H9 (cell line): ENCODE measurements around the gene PCNX2. TPM values are rescaled to one million over a fixed set of nuclear protein-coding genes. Genes with fewer than 3 reads are reported as not detected.

Source experiments
- DNase-seq: peaks from one replicate; pipeline ENCODE4 v3.0.0-alpha.2; 2017
- H2AFZ ChIP-seq: one replicate; pipeline ENCODE4 v1.6.1; 2013; ENCODE audit warnings: mild to moderate bottlenecking, low read length, control low read depth, moderate library complexity
- H2AK5ac ChIP-seq: 2 replicates; pipeline ENCODE4 v1.6.1; 2013; ENCODE audit warnings: low read length, control low read depth, mixed read lengths; ENCODE audit not compliant: insufficient read length
- H2BK120ac ChIP-seq: one replicate; pipeline ENCODE4 v1.6.1; 2013; ENCODE audit warnings: low read depth, mild to moderate bottlenecking, low read length, control low read depth, inconsistent platforms; ENCODE audit not compliant: poor library complexity, severe bottlenecking
- H2BK12ac ChIP-seq: 2 replicates; pipeline ENCODE4 v1.6.1; 2013; ENCODE audit warnings: low read length, control low read depth, mixed read lengths, low read depth; ENCODE audit not compliant: insufficient read length
- H2BK15ac ChIP-seq: 2 replicates; pipeline ENCODE4 v1.6.1; 2013; ENCODE audit warnings: low read depth, low read length, control low read depth
- H2BK20ac ChIP-seq: one replicate; pipeline ENCODE4 v1.6.1; 2013; ENCODE audit warnings: low read depth, mild to moderate bottlenecking, low read length, control low read depth, inconsistent platforms; ENCODE audit not compliant: poor library complexity, severe bottlenecking
- H2BK5ac ChIP-seq: 2 replicates; pipeline ENCODE4 v1.6.1; 2013; ENCODE audit warnings: low read length, control low read depth, mixed read lengths; ENCODE audit not compliant: insufficient read length
- H3K14ac ChIP-seq: 2 replicates; pipeline ENCODE4 v1.6.1; 2013; ENCODE audit warnings: low read length, control low read depth; ENCODE audit not compliant: insufficient read depth
- H3K18ac ChIP-seq: 2 replicates; pipeline ENCODE4 v1.6.1; 2013; ENCODE audit warnings: low read depth, mild to moderate bottlenecking, mixed read lengths, low read length, control low read depth; ENCODE audit not compliant: insufficient read length
- H3K23ac ChIP-seq: 2 replicates; pipeline ENCODE4 v1.6.1; 2013; ENCODE audit warnings: low read length, control low read depth, mixed read lengths, low read depth; ENCODE audit not compliant: insufficient read length
- H3K23me2 ChIP-seq: 2 replicates; pipeline ENCODE4 v1.6.1; 2013; ENCODE audit warnings: low read depth, mild to moderate bottlenecking, mixed read lengths, low read length, control low read depth; ENCODE audit not compliant: insufficient read length, poor library complexity, severe bottlenecking
- H3K27ac ChIP-seq: 2 replicates; pipeline ENCODE4 v1.5.1; 2013; ENCODE audit warnings: low read length, control low read depth, mixed read lengths, low read depth; ENCODE audit not compliant: insufficient read length
- H3K27me3 ChIP-seq: 2 replicates; pipeline ENCODE4 v1.6.1; 2013; ENCODE audit warnings: low read length, control low read depth, inconsistent platforms; ENCODE audit not compliant: insufficient read depth
- H3K4ac ChIP-seq: 2 replicates; pipeline ENCODE4 v1.6.1; 2013; ENCODE audit warnings: low read depth, mild to moderate bottlenecking, control low read depth, inconsistent platforms, low read length, moderate library complexity
- H3K4me1 ChIP-seq: 2 replicates; pipeline ENCODE4 v1.6.1; 2013; ENCODE audit warnings: low read length, control low read depth, inconsistent platforms; ENCODE audit not compliant: insufficient read depth
- H3K4me2 ChIP-seq: 2 replicates; pipeline ENCODE4 v1.6.1; 2013; ENCODE audit warnings: low read length, control low read depth, mixed read lengths; ENCODE audit not compliant: insufficient read length, insufficient read depth
- H3K56ac ChIP-seq: 2 replicates; pipeline ENCODE4 v1.6.1; 2013; ENCODE audit warnings: low read depth, mild to moderate bottlenecking, mixed read lengths, low read length, control low read depth; ENCODE audit not compliant: insufficient read length
- H3K79me1 ChIP-seq: 2 replicates; pipeline ENCODE4 v1.6.1; 2013; ENCODE audit warnings: low read depth, mild to moderate bottlenecking, moderate library complexity, low read length, control low read depth, inconsistent platforms; ENCODE audit not compliant: insufficient read depth, poor library complexity, severe bottlenecking
- H3K79me2 ChIP-seq: 2 replicates; pipeline ENCODE4 v1.6.1; 2013; ENCODE audit warnings: low read length, control low read depth, inconsistent platforms; ENCODE audit not compliant: insufficient read depth
- H3K9ac ChIP-seq: 2 replicates; pipeline ENCODE4 v1.6.1; 2013; ENCODE audit warnings: low read length, control low read depth, mixed read lengths; ENCODE audit not compliant: insufficient read length; ENCODE audit errors: extremely low read depth
- H3K9me3 ChIP-seq: one replicate; pipeline ENCODE4 v1.6.1; 2013; ENCODE audit warnings: low read depth, low read length, inconsistent platforms; ENCODE audit not compliant: control insufficient read depth
- H3T11ph ChIP-seq: one replicate; pipeline ENCODE4 v1.6.1; 2013; ENCODE audit warnings: mild to moderate bottlenecking, low read length, control low read depth, inconsistent platforms
- H4K20me1 ChIP-seq: one replicate; pipeline ENCODE4 v1.6.1; 2013; ENCODE audit not compliant: control insufficient read depth, insufficient read length, insufficient read depth
- H4K5ac ChIP-seq: 2 replicates; pipeline ENCODE4 v1.6.1; 2013; ENCODE audit warnings: low read depth, mild to moderate bottlenecking, mixed read lengths, low read length, control low read depth; ENCODE audit not compliant: insufficient read length
- H4K8ac ChIP-seq: replicated peaks from 2 replicates; pipeline ENCODE4 v1.6.1; 2013; ENCODE audit warnings: low read length, control low read depth, mixed read lengths, low read depth; ENCODE audit not compliant: insufficient read length
- H4K91ac ChIP-seq: 2 replicates; pipeline ENCODE4 v1.6.1; 2013; ENCODE audit warnings: low read depth, mild to moderate bottlenecking, moderate library complexity, mixed read lengths, low read length, control low read depth; ENCODE audit not compliant: insufficient read length
- H3K27ac Mint-ChIP-seq, 3 experiments: 2 replicates in 2 of 3; 3 replicates in 1 of 3; pipeline ENCODE4 v1.8.0; 2020 to 2021; ENCODE audit warnings: mixed read lengths in 3 of 3, mild to moderate bottlenecking in 1 of 3, moderate library complexity in 1 of 3
- H3K27me3 Mint-ChIP-seq: 2 replicates; pipeline ENCODE4 v1.8.0; 2021; ENCODE audit warnings: low read depth, mild to moderate bottlenecking, moderate library complexity, mixed read lengths
- H3K36me3 Mint-ChIP-seq, 3 experiments: 2 replicates in 2 of 3; 3 replicates in 1 of 3; pipeline ENCODE4 v1.8.0; 2020 to 2021; ENCODE audit warnings: low read depth in 3 of 3, mixed read lengths in 3 of 3; ENCODE audit not compliant: insufficient read depth in 1 of 3
- H3K4me1 Mint-ChIP-seq, 2 experiments: 2 replicates each; pipeline ENCODE4 v1.8.0; 2020; ENCODE audit warnings: mixed read lengths in 2 of 2
- H3K4me3 Mint-ChIP-seq, 2 experiments: 2 replicates in 1 of 2; 3 replicates in 1 of 2; pipeline ENCODE4 v1.8.0; 2020 to 2021; ENCODE audit warnings: mild to moderate bottlenecking in 2 of 2, mixed read lengths in 2 of 2, moderate library complexity in 1 of 2
- H3K9me3 Mint-ChIP-seq, 2 experiments: 2 replicates in 1 of 2; 3 replicates in 1 of 2; pipeline ENCODE4 v1.8.0; 2020; ENCODE audit warnings: mild to moderate bottlenecking in 2 of 2, mixed read lengths in 2 of 2, moderate library complexity in 1 of 2
- CTCF ChIP-seq: fragments of 200-600 bp; sonication (generic); conservative IDR thresholded peaks from 3 replicates; pipeline ENCODE4 v1.8.0; 2021; ENCODE audit warnings: antibody characterized with exemption, mild to moderate bottlenecking
- WGBS: extraction: QIAGEN DNeasy Blood & Tissue Kit; methylation state at CpG from one replicate; pipeline ENCODE4 v1.1.7; 2013; ENCODE audit warnings: missing lambda C conversion rate, low lambda C conversion rate, mixed read lengths; ENCODE audit not compliant: insufficient read length; ENCODE audit errors: extremely low coverage; 5-methylcytosine and 5-hydroxymethylcytosine counted together
- total RNA-seq: library from RNA; stranded (reverse); gene quantifications from 2 replicates; pipeline ENCODE4 v1.2.1, GENCODE V29; 2021

The PCNX2 gene
- total RNA-seq, 1 experiment from 2014 or later, result 45.1 TPM

DNA sequence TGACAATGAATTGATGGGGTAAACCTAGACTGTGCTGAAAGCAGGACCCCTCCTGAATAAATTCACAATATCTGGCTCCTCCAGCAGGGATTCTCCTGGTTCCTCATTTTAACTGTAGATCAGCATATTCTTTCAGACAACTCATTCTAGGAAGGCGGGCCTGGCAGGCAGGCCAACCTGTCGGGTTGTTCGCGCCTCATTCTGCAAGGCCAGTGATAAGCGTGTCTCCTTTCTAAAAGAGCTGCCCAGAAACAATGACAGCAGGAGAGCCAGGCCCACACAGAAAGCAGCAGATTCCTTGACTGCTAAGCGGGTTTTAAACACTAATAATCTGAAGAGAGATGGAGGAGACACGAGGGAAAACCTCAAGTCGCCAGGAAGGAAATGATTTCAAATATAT, 275.1 kb downstream of the PCNX2 start:
- no peak overlapping the region for H2AFZ ChIP-seq
- no CpG with 5 or more reads among the region's 8 CpGs for WGBS
- no peak for TF ChIP-seq CTCF
- no peak overlapping the region for H2BK20ac ChIP-seq
- DNase-seq, result no peak
- no peaks in the 10 kb centered on the region for H3K27me3 ChIP-seq
- H3K36me3 Mint-ChIP-seq, result peaks cover 12 to 19% (median 17%) of the 10 kb centered on the region in 3 experiments
- H3K9me3 ChIP-seq, result no peaks in the 10 kb centered on the region
- H3K27ac Mint-ChIP-seq, result 0 out of 7 replicates have a peak overlapping the region, but pooled peaks of 1 of the 3 experiments have one; percentile 46
- no peak overlapping the region for H3K14ac ChIP-seq
- H3K27me3 Mint-ChIP-seq, result no peaks in the 10 kb centered on the region
- no peak overlapping the region for H2BK5ac ChIP-seq
- no peaks in the 10 kb centered on the region for H3K4me1 ChIP-seq
- no peak overlapping the region for H4K5ac ChIP-seq
- no peak overlapping the region for H2AK5ac ChIP-seq
- H3K4me1 Mint-ChIP-seq, result peaks cover 11 to 16% of the 10 kb centered on the region in 2 experiments
- no peaks in the 10 kb centered on the region for H3K9me3 Mint-ChIP-seq
- no peak overlapping the region for H2BK15ac ChIP-seq
- no peak overlapping the region for H3K9ac ChIP-seq
- H4K20me1 ChIP-seq, result no peaks in the 10 kb centered on the region
- H3K79me2 ChIP-seq, result no peaks in the 10 kb centered on the region
- H3K23ac ChIP-seq, result no peak overlapping the region
- no peaks in the 10 kb centered on the region for H3K79me1 ChIP-seq
- no peak overlapping the region for H3T11ph ChIP-seq
- no peaks in the 10 kb centered on the region for H3K23me2 ChIP-seq
- H3K27ac ChIP-seq, result no peak overlapping the region
- no peak overlapping the region for H3K56ac ChIP-seq
- H3K18ac ChIP-seq, result no peak overlapping the region
- no peak overlapping the region for H3K4ac ChIP-seq
- H2BK12ac ChIP-seq, result no peak overlapping the region
- no peak overlapping the region for H4K8ac ChIP-seq
- H3K4me3 Mint-ChIP-seq, result no peak overlapping the region
- H4K91ac ChIP-seq, result no peak overlapping the region
- H2BK120ac ChIP-seq, result no peak overlapping the region
- no peak overlapping the region for H3K4me2 ChIP-seq
